ENCODE results near the gene KRTAP2-2.
"Not testable (repeated sequence)": the region's sequence is repeated elsewhere in the genome, so short reads cannot be mapped to it uniquely, and the experiment has no call there.

The KRTAP2-2 gene

GRCh38 chr17:41042953-41043352 is 12.1 kb downstream of the KRTAP2-2 start:
- TF ChIP-seq CTCF (IDR thresholded peaks at IDR 0.05; ENCODE audit: control insufficient read depth, insufficient read depth, low read depth, low read length, missing control alignments): no peak

GRCh38 chr17:41040783-41041571 is 14.1 kb downstream of the KRTAP2-2 start, which contains the start of gene KRTAP1-1:
Gene KRTAP1-1, minus strand, starts transcription at chr17:41041450. Its CDS starts 53 bp downstream, at chr17:41041397.
- not testable (repeated sequence) for DNase-seq (ENCODE audit: low read depth); H3K4me3 ChIP-seq (ENCODE audit: control insufficient read depth, low read depth, low read length)
- TF ChIP-seq CTCF (IDR thresholded peaks at IDR 0.05; ENCODE audit: control insufficient read depth, insufficient read depth, low read depth, low read length, missing control alignments): peak; percentile 26

More at GRCh38 chr17:41042953-41043352, 12.1 kb downstream of the KRTAP2-2 start:
- H3K4me3 ChIP-seq (ENCODE audit: control insufficient read depth, low read depth, low read length): no peak overlapping the region
- no peak for DNase-seq (ENCODE audit: low read depth)

GRCh38 chr17:41037853-41038350 is 17.1 kb downstream of the KRTAP2-2 start:
- no peak for DNase-seq (ENCODE audit: low read depth)
- TF ChIP-seq CTCF (IDR thresholded peaks at IDR 0.05; ENCODE audit: control insufficient read depth, insufficient read depth, low read depth, low read length, missing control alignments): no peak
- H3K4me3 ChIP-seq (ENCODE audit: control insufficient read depth, low read depth, low read length): no peak overlapping the region

- DNase-seq (ENCODE audit: low read depth); H3K4me3 ChIP-seq (ENCODE audit: control insufficient read depth, low read depth, low read length): not testable (repeated sequence)
These were observed 20.6 kb downstream of the KRTAP2-2 start, which contains the start of gene KRTAP1-3 for GRCh38 chr17:41034346-41034935. Gene KRTAP1-3, minus strand, starts transcription at chr17:41034874. Its CDS starts 53 bp downstream, at chr17:41034821.

GRCh38 chr17:41029633-41030245 is 25.3 kb downstream of the KRTAP2-2 start, which contains the start of gene KRTAP1-4:
Gene KRTAP1-4, minus strand, starts transcription at chr17:41030195. Its CDS starts 117 bp downstream, at chr17:41030078.
- H3K4me3 ChIP-seq (ENCODE audit: control insufficient read depth, low read depth, low read length): no peak within 1 kb of the TSS
- no peak for TF ChIP-seq CTCF (IDR thresholded peaks at IDR 0.05; ENCODE audit: control insufficient read depth, insufficient read depth, low read depth, low read length, missing control alignments)
- DNase-seq (ENCODE audit: low read depth): no peak

- TF ChIP-seq CTCF (IDR thresholded peaks at IDR 0.05; ENCODE audit: control insufficient read depth, insufficient read depth, low read depth, low read length, missing control alignments): no peak
- DNase-seq (ENCODE audit: low read depth): peak; percentile 94
- H3K4me3 ChIP-seq (ENCODE audit: control insufficient read depth, low read depth, low read length): peak within 1 kb of the TSS; percentile 22
These were observed 28.1 kb downstream of the KRTAP2-2 start, which contains the start of gene KRTAP1-5 for GRCh38 chr17:41026715-41027471. Gene KRTAP1-5, minus strand, starts transcription at chr17:41027208. Its CDS starts 53 bp downstream, at chr17:41027155.

All from AG09309 (cell line).